Raji (cell line): ENCODE data around the gene TMSB4X.
A peak's percentile ranks its signal among the peaks of the same experiment; 100 is the strongest.

ENCODE experiments used
- POLR2A ChIP-seq: IDR thresholded peaks from 2 replicates; pipeline ENCODE4 v1.6.1; 2011; ENCODE audit warnings: low read depth, low read length, control low read depth; ENCODE audit not compliant: insufficient read depth

Gene TMSB4X

GRCh38 chrX:12972878-12973560 lies 1.9 kb upstream of the TMSB4X start:
- TF ChIP-seq POLR2A: no peak

DNA sequence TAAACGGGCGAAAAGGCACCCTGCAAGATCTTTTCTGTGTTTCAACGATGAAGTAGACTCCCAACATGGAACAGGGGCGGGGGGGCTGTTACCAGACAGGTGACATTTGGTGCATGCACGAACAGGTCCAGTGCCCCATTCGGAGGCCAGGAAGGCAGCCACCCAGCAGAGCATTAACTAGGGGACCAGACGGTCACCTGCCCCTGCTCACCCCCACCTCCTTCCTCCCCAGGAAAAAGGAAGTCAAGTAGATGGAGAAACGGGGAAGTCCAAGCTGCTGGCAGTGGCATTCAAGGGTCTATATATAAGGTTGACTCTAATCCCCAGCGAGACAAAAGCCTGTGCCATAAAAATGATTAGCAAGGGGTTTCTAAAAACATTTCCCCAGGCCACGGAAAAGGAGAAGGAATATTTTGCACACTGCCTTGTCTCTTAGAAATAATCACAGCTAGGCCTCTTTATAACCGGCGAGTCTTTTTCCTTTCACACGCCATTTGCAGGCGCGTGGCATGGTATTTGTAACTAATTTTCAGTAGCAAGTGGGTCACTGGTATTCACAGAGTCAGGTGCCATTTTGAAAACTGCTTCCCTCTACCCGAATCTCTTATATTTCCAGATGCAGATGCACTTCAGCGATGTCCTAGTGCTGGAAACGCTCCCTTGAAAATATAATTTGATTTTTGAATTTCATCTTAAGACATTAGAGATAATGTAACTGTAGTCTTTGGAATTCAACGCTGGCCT lies 1.2 kb upstream of the TMSB4X start:
- TF ChIP-seq POLR2A: no peak

DNA sequence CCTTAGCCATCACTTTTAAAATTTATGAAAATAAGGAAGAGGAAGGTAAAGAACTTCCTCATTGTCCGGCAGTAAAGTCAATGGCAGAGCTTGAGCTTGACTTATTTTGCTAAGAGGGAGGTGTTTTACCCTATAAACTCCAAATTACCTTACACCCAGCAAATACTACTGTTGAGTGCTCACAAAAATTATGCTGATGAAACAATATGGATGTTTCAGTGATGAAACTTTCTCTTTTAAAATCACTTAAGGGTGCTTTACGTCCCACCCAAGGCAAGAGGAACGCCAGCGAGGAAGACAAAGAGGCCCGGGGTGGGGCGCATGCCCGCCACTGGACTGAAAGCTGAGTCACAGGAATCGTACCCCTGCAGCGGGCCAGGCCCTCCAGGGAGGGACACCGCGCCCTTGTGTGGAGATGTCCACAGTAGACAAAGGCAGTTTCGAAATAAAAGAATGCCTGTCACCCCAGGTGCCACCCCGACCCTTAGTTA lies 560 bp upstream of the TMSB4X start:
- no peak for TF ChIP-seq POLR2A

DNA sequence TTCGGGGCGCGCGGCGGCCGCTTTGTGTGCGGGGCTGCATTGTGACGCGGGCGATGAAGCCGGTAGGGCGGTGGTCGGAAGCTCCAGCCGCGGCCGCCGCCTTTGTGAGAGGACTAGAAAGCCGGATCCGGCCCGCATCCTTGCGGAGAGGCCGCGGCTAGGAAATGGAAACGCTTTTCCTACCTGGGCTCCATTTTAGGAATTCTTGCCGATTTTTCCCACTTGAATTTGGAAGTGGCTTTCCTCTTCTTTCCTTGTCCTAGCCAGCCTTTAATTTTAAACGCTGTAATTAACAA lies 708 bp downstream of the TMSB4X start:
- TF ChIP-seq POLR2A: no peak

DNA sequence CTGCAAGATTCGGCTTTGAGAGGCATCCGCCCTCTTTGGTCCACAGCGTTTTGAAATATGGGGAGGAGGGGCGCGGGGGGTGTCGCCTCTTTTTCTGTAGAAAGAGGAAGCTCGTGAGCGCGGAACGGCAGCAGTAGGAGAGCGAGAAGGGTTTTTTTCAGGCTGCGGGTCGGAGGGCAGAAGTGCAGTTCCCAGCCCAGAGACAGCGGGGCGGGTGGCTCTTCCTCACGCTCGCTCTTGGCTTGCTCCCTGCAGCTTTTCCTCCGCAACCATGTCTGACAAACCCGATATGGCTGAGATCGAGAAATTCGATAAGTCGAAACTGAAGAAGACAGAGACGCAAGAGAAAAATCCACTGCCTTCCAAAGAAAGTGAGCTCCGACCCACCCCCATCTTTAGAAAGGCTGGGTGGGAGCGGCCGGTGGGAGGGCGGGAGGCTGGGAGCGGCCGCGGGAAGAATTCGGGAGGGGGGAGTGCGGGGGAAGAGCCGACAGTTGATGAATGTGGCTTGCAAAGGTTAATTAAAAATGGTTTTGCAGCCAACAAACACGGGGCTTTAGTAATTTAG lies 1.2 kb downstream of the TMSB4X start:
- no peak for TF ChIP-seq POLR2A

GRCh38 chrX:12977761-12978204 lies 2.9 kb downstream of the TMSB4X start:
- no peak for TF ChIP-seq POLR2A

DNA sequence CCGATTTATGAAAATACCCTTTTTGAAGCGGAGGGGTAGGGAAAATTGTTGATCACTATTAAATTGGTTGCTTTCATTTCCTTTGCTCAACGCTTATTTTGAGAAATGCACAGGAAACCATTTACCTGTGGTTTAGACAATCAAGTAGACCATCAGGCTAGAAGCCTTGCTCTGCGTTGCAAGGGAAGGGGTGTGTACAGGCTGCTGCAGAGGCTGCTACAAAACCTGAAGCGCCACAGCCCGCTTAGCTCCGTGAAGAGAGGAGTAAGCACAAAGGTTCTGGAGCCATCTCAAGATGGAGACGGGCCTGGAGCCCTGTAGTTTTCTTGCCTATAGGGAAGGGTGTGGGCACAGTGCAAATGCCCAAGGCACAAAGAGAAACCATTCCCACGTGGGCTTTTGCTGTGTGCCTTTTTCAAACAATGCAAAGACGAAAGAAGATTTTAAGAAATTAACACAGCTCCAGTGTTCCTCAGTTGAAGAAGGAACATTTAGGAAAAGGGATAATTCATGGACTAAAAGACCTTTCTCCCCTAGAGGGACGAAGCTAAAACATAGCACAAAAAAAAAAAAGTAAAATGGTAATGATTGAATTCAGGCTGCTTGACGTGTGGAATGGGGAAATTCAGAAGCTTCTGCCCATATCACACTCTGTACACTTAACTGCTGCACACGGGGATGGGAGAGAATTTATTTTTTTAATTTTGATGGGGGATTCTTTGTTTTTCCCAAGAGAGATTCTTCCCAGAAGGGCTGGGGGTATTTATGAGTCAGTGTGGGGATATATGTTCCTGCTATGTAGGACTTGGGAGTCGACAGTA lies 3.5 kb downstream of the TMSB4X start:
- TF ChIP-seq POLR2A: peak; percentile 71

DNA sequence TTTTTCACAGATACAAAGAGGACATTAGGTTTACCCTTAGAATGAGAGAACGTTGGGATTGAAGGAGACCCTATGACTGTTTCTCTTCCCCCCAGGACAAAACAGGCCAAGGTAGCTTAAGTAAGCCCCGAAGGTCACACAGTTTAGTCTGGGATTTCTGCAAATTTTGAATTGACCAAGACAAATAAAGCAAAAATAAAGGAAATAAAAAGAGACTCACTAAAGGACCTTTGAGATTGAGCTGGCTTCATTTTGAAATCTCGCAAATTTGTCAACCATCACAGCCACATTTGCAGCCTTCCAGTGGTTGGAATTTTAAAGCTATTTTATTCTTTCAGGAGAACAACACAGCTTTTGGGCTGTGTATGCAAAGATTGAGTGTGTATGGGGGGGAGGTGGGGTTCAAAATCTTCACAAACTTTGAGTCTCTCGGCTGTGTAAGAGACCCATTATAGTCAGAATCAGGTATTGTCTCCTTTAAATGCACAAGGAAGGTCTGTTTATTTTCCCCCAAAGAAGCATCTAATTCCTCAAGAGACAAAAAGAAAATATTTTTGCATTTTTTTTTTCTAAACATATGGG lies 4.2 kb downstream of the TMSB4X start:
- TF ChIP-seq POLR2A: no peak

DNA sequence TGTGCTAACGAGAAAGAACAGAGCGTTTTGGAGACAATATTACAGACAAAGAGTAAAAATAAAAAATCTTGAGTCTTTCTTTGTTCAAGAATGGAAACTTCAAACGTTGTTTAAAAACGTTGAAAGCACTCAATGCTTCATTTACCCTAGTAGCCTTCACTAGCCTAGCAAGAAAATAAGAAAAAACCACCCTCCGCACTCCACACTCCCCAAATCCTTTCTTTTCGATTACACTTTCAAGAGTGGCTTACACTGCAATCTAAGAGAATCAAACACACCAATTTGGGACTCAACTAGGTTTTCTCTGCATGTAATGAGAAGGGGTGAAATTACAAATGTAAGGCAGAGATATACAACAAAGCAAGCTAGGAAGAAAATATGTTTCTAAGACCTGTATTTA lies 4.7 kb downstream of the TMSB4X start:
- TF ChIP-seq POLR2A: no peak

DNA sequence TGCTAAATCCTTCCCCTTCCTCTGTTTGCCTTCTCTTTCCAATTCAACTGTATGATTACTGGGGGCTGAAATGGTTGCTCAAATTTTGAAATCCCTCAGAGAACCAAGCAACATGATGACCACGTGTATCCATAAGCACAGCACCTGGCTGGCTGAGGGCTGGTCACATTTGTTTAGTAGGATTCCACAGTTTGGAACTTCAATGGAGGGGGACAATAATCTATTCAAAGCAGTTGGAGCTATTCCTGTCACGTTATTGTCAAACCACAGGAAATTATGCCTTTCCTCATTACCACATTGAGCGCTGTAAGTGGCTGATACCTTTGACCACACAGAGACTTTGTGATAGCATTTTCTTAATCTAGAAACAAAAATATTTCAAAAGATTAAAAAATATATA lies 7.0 kb downstream of the TMSB4X start:
- TF ChIP-seq POLR2A: no peak

- TF ChIP-seq POLR2A: no peak
Measured at GRCh38 chrX:12984603-12985319, 9.9 kb downstream of the TMSB4X start.

- no peak for TF ChIP-seq POLR2A
Measured at GRCh38 chrX:12985331-12985730, 10.4 kb downstream of the TMSB4X start.

- no peak for TF ChIP-seq POLR2A
Measured at GRCh38 chrX:12986164-12986779, 11.4 kb downstream of the TMSB4X start.

DNA sequence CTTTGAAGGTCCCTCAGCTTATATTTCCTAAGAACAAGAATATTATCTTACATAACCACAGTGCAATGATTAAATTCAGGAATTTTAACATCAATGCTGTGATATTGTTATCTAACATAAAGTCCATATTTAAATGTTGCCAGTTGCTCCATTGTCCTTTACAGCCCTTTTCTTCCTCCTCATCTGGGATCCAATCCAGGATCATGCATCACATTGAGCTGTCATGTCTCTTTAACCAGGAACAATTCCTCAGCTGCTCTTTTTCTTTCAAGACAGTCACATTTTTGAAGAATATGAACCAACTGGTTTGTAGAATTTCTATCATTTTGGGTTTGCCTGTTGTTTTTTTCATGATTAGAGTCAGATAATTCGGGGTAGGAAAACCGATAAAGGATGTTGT lies 12.0 kb downstream of the TMSB4X start:
- no peak for TF ChIP-seq POLR2A

- no peak for TF ChIP-seq POLR2A
Measured at GRCh38 chrX:12987340-12987739, 12.4 kb downstream of the TMSB4X start.
